Measurements from ENCODE around the gene ALK. TPM values are rescaled to one million over a fixed set of nuclear protein-coding genes. Genes with fewer than 3 reads are reported as not detected.
A peak's percentile ranks its signal among the peaks of the same experiment; 100 is the strongest.

The ALK gene
- polyA plus RNA-seq, 3 donors: not detected

- Histone ChIP-seq H3K9me3 (replicated peaks in 1 of 2; ENCODE audit: control insufficient read depth in 1 of 2, insufficient read depth in 1 of 2, low read length in 2 of 2) (no peaks in the 10 kb centered on the region), H3K4me2 (replicated peaks; ENCODE audit: extremely low read depth, low read length, poor library complexity, severe bottlenecking) (no peak overlapping the region), H3K27ac (ENCODE audit: low read depth in 1 of 2, low read length in 2 of 2) (no peak overlapping the region), H3K4me1 (ENCODE audit: control insufficient read depth in 1 of 2, insufficient read depth in 2 of 2, low read length in 2 of 2) (no peaks in the 10 kb centered on the region), H3K9ac (ENCODE audit: insufficient read depth, low read length, poor library complexity, severe bottlenecking) (no peak overlapping the region), H3K79me2 (ENCODE audit: insufficient read depth, low read length) (no peaks in the 10 kb centered on the region), H3K4me3 (replicated peaks in 1 of 3; ENCODE audit: low read depth in 2 of 3, low read length in 3 of 3) (no peak overlapping the region), H3K36me3 (replicated peaks in 1 of 2; ENCODE audit: control insufficient read depth in 1 of 2, insufficient read depth in 2 of 2, low read length in 2 of 2) (no peaks in the 10 kb centered on the region), H2AFZ (ENCODE audit: insufficient read depth, low read depth, low read length, poor library complexity, severe bottlenecking) (no peak overlapping the region), H4K20me1 (ENCODE audit: insufficient read depth, low read length) (no peaks in the 10 kb centered on the region), H3K27me3 (ENCODE audit: control insufficient read depth in 2 of 2, insufficient read depth in 2 of 2, low read length in 2 of 2) (no peaks in the 10 kb centered on the region)
- Mint-ChIP-seq H3K4me1 (peaks cover 7% of the 10 kb centered on the region), H3K36me3 (no peaks in the 10 kb centered on the region), H3K4me3 (no peak overlapping the region), H3K27me3 (ENCODE audit: low read depth in 3 of 3) (peaks cover 4 to 10% (median 7%) of the 10 kb centered on the region in 3 donors), H3K9me3 (no peaks in the 10 kb centered on the region), H3K27ac (peak overlapping the region in 2 of 7 donors; percentile 22 to 31)
- no peak for DNase-seq
- intact Hi-C loops (cut with micrococcal nuclease): no loop called here
- no peak for TF ChIP-seq CTCF (IDR thresholded peaks at IDR 0.05)
- WGBS (ENCODE audit: insufficient coverage): 93% methylated on average over 5 of the region's 6 CpGs
Measured at GRCh38 chr2:29273004-29273684, 648.2 kb downstream of the ALK start.

- no peaks in the 10 kb centered on the region for H3K79me2 ChIP-seq (ENCODE audit: insufficient read depth, low read length)
- 89% methylated on average over 4 of the region's 5 CpGs for WGBS (ENCODE audit: insufficient coverage)
- TF ChIP-seq CTCF (IDR thresholded peaks at IDR 0.05): no peak
- no peak overlapping the region for H3K9ac ChIP-seq (ENCODE audit: insufficient read depth, low read length, poor library complexity, severe bottlenecking)
- no peak overlapping the region for H3K4me2 ChIP-seq (replicated peaks; ENCODE audit: extremely low read depth, low read length, poor library complexity, severe bottlenecking)
- Mint-ChIP-seq H3K9me3 (no peaks in the 10 kb centered on the region), H3K27ac (no peak overlapping the region), H3K36me3 (no peaks in the 10 kb centered on the region), H3K27me3 (ENCODE audit: low read depth in 3 of 3) (peaks cover 4 to 10% (median 6%) of the 10 kb centered on the region in 3 donors), H3K4me3 (no peak overlapping the region), H3K4me1 (peaks cover 7% of the 10 kb centered on the region)
- H3K4me1 ChIP-seq (ENCODE audit: control insufficient read depth in 1 of 2, insufficient read depth in 2 of 2, low read length in 2 of 2): no peaks in the 10 kb centered on the region
- H4K20me1 ChIP-seq (ENCODE audit: insufficient read depth, low read length): no peaks in the 10 kb centered on the region
- H3K27ac ChIP-seq (ENCODE audit: low read depth in 1 of 2, low read length in 2 of 2): no peak overlapping the region
- H2AFZ ChIP-seq (ENCODE audit: insufficient read depth, low read depth, low read length, poor library complexity, severe bottlenecking): no peak overlapping the region
- no peak for DNase-seq
- H3K27me3 ChIP-seq (ENCODE audit: control insufficient read depth in 2 of 2, insufficient read depth in 2 of 2, low read length in 2 of 2): no peaks in the 10 kb centered on the region
- no peaks in the 10 kb centered on the region for H3K36me3 ChIP-seq (replicated peaks in 1 of 2; ENCODE audit: control insufficient read depth in 1 of 2, insufficient read depth in 2 of 2, low read length in 2 of 2)
- intact Hi-C loops (cut with micrococcal nuclease): no loop called here
- H3K4me3 ChIP-seq (replicated peaks in 1 of 3; ENCODE audit: low read depth in 2 of 3, low read length in 3 of 3): no peak overlapping the region
- H3K9me3 ChIP-seq (replicated peaks in 1 of 2; ENCODE audit: control insufficient read depth in 1 of 2, insufficient read depth in 1 of 2, low read length in 2 of 2): no peaks in the 10 kb centered on the region
Measured at GRCh38 chr2:29272311-29272710, 649.1 kb downstream of the ALK start.

Measured in CD14-positive monocyte (primary cell).